Measurements from ENCODE around the gene NGEF. TPM values are rescaled to one million over a fixed set of nuclear protein-coding genes. Genes with fewer than 3 reads are reported as not detected.

Gene NGEF
- total RNA-seq, 1 experiment from 2014 or later, result 1.9 TPM

- Histone ChIP-seq H3T11ph (ENCODE audit: low read length) (no peak overlapping the region), H2BK120ac (ENCODE audit: low read depth, low read length, poor library complexity, severe bottlenecking) (no peak overlapping the region), H3K23ac (ENCODE audit: insufficient read length, low read depth, low read length) (no peak overlapping the region), H3K79me1 (ENCODE audit: insufficient read depth, low read depth, low read length, poor library complexity, severe bottlenecking) (no peaks in the 10 kb centered on the region), H3K4me1 (ENCODE audit: insufficient read depth, low read length) (no peaks in the 10 kb centered on the region), H3K27ac (ENCODE audit: insufficient read length, low read depth, low read length) (no peak overlapping the region), H3K79me2 (ENCODE audit: insufficient read depth, low read length) (no peaks in the 10 kb centered on the region), H3K14ac (ENCODE audit: insufficient read depth, low read length) (no peak overlapping the region), H3K18ac (ENCODE audit: insufficient read length, low read depth, low read length) (no peak overlapping the region), H3K23me2 (ENCODE audit: insufficient read length, low read depth, low read length, poor library complexity, severe bottlenecking) (peaks cover 7% of the 10 kb centered on the region), H3K4ac (ENCODE audit: low read depth, low read length) (no peak overlapping the region), H3K27me3 (ENCODE audit: insufficient read depth, low read length) (peaks cover 8% of the 10 kb centered on the region; the same call in 1 of the 2 replicates), H3K4me2 (ENCODE audit: insufficient read depth, insufficient read length, low read length) (no peak overlapping the region), H3K56ac (ENCODE audit: insufficient read length, low read depth, low read length) (no peak overlapping the region), H2BK5ac (ENCODE audit: insufficient read length, low read length) (no peak overlapping the region), H3K9me3 (ENCODE audit: control insufficient read depth, low read depth, low read length) (no peaks in the 10 kb centered on the region), H2BK15ac (ENCODE audit: low read depth, low read length) (no peak overlapping the region), H3K9ac (ENCODE audit: extremely low read depth, insufficient read length, low read length) (no peak overlapping the region), H4K20me1 (ENCODE audit: control insufficient read depth, insufficient read depth, insufficient read length) (no peaks in the 10 kb centered on the region), H4K91ac (ENCODE audit: insufficient read length, low read depth, low read length) (no peak overlapping the region), H2AK5ac (ENCODE audit: insufficient read length, low read length) (no peak overlapping the region), H4K8ac (replicated peaks; ENCODE audit: insufficient read length, low read depth, low read length) (no peak overlapping the region), H2AFZ (ENCODE audit: low read length) (no peak overlapping the region), H2BK12ac (ENCODE audit: insufficient read length, low read depth, low read length) (no peak overlapping the region), H2BK20ac (ENCODE audit: low read depth, low read length, poor library complexity, severe bottlenecking) (no peak overlapping the region), H4K5ac (ENCODE audit: insufficient read length, low read depth, low read length) (no peak overlapping the region)
- no peak for DNase-seq
- Mint-ChIP-seq H3K4me1 (peaks cover 0 to 11% of the 10 kb centered on the region in 2 experiments; a peak in 2 of 4 replicates), H3K27ac (no peak overlapping the region; a peak in 1 of 7 replicates), H3K36me3 (ENCODE audit: insufficient read depth in 1 of 3, low read depth in 3 of 3) (no peaks in the 10 kb centered on the region; a peak in 1 of 7 replicates), H3K9me3 (no peaks in the 10 kb centered on the region; a peak in 1 of 5 replicates), H3K4me3 (no peak overlapping the region), H3K27me3 (ENCODE audit: low read depth) (peaks cover 26% of the 10 kb centered on the region)
- WGBS (ENCODE audit: extremely low coverage, insufficient read length, low lambda C conversion rate), result no CpG with 5 or more reads among the region's 9 CpGs
- TF ChIP-seq CTCF (conservative IDR thresholded peaks at IDR 0.05), result no peak
Observed at GRCh38 chr2:232872826-232873225, 140.2 kb downstream of the NGEF start.

Measured in H9 (cell line).